Cardiac muscle cell (in vitro differentiated cells and primary cell): Measurements from ENCODE around the gene PRKCA. TPM values are rescaled to one million over a fixed set of nuclear protein-coding genes. Genes with fewer than 3 reads are reported as not detected.

Experiments used
- DNase-seq, 2 donors: peaks; one replicate each; pipeline versions ENCODE4 v3.0.0 to v3.0.0-alpha.2; 2010 to 2017; ENCODE audit warnings: low read depth in 1 of 2, low spot score in 1 of 2
- H3K27ac ChIP-seq: fragments of 200-600 bp; sonication (generic); 2 replicates; pipeline ENCODE4 v1.5.1; 2016
- H3K27me3 ChIP-seq: fragments of 200-600 bp; sonication (generic); 2 replicates; pipeline ENCODE4 v1.6.0; 2016; ENCODE audit warnings: control low read depth
- H3K36me3 ChIP-seq: fragments of 200-600 bp; sonication (generic); 2 replicates; pipeline ENCODE4 v1.5.1; 2016; ENCODE audit warnings: control low read depth
- H3K4me1 ChIP-seq: fragments of 200-600 bp; sonication (generic); 2 replicates; pipeline ENCODE4 v1.8.1; 2017; ENCODE audit warnings: low read depth, mild to moderate bottlenecking, mixed run types
- H3K4me3 ChIP-seq: fragments of 200-600 bp; sonication (generic); 2 replicates; pipeline ENCODE4 v1.5.1; 2016; ENCODE audit warnings: mild to moderate bottlenecking
- H3K9me3 ChIP-seq: fragments of 200-600 bp; sonication (generic); 2 replicates; pipeline ENCODE4 v1.5.1; 2017; ENCODE audit warnings: low read depth, mild to moderate bottlenecking, control low read depth
- polyA plus RNA-seq: library from polyadenylated mRNA; unstranded; fragments of >200 nt; fragmentation: Nextera tagmentation; extraction: Ambion mirVana; gene quantifications from 2 replicates; pipeline ENCODE4 v1.2.1, GENCODE V29; 2016
- total RNA-seq: library from RNA; depleted of rRNA; stranded (reverse); fragments of >200 nt; gene quantifications from 2 replicates; pipeline ENCODE4 v1.2.3, GENCODE V29; 2016
- TF ChIP-seq, protein P1 (sequence below): IDR thresholded peaks from 2 replicates; pipeline ENCODE4 v1.5.1; 2012; ENCODE audit warnings: low read depth, mild to moderate bottlenecking, low read length

Gene PRKCA
- total and polyA plus RNA-seq, 2 experiments from 2014 or later = 3.1 to 10.3 TPM

- peaks cover 5% of the 10 kb centered on the region for H3K4me1 ChIP-seq
- H3K27me3 ChIP-seq = no peaks in the 10 kb centered on the region
- DNase-seq = no peak
- TF ChIP-seq, protein P1, sequence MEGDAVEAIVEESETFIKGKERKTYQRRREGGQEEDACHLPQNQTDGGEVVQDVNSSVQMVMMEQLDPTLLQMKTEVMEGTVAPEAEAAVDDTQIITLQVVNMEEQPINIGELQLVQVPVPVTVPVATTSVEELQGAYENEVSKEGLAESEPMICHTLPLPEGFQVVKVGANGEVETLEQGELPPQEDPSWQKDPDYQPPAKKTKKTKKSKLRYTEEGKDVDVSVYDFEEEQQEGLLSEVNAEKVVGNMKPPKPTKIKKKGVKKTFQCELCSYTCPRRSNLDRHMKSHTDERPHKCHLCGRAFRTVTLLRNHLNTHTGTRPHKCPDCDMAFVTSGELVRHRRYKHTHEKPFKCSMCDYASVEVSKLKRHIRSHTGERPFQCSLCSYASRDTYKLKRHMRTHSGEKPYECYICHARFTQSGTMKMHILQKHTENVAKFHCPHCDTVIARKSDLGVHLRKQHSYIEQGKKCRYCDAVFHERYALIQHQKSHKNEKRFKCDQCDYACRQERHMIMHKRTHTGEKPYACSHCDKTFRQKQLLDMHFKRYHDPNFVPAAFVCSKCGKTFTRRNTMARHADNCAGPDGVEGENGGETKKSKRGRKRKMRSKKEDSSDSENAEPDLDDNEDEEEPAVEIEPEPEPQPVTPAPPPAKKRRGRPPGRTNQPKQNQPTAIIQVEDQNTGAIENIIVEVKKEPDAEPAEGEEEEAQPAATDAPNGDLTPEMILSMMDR = no peak
- no peaks in the 10 kb centered on the region for H3K9me3 ChIP-seq
- no peak overlapping the region for H3K4me3 ChIP-seq
- H3K36me3 ChIP-seq = no peaks in the 10 kb centered on the region
- H3K27ac ChIP-seq = no peak overlapping the region
Measured at GRCh38 chr17:66570447-66571195, 268.2 kb downstream of the PRKCA start.

- DNase-seq = no peak
- no peak overlapping the region for H3K27ac ChIP-seq
- TF ChIP-seq, protein P1 = no peak
- H3K4me1 ChIP-seq = peaks cover 5% of the 10 kb centered on the region
- no peak overlapping the region for H3K4me3 ChIP-seq
- no peaks in the 10 kb centered on the region for H3K36me3 ChIP-seq
- no peaks in the 10 kb centered on the region for H3K9me3 ChIP-seq
- H3K27me3 ChIP-seq = no peaks in the 10 kb centered on the region
Measured at GRCh38 chr17:66571745-66572144, 269.3 kb downstream of the PRKCA start.

- Histone ChIP-seq H3K27me3 (no peaks in the 10 kb centered on the region), H3K4me1 (peaks cover 5% of the 10 kb centered on the region), H3K4me3 (no peak overlapping the region), H3K9me3 (no peaks in the 10 kb centered on the region), H3K36me3 (no peaks in the 10 kb centered on the region), H3K27ac (no peak overlapping the region)
- TF ChIP-seq, protein P1 = no peak
- no peak for DNase-seq
Measured at GRCh38 chr17:66573078-66573477, 270.7 kb downstream of the PRKCA start.

DNA sequence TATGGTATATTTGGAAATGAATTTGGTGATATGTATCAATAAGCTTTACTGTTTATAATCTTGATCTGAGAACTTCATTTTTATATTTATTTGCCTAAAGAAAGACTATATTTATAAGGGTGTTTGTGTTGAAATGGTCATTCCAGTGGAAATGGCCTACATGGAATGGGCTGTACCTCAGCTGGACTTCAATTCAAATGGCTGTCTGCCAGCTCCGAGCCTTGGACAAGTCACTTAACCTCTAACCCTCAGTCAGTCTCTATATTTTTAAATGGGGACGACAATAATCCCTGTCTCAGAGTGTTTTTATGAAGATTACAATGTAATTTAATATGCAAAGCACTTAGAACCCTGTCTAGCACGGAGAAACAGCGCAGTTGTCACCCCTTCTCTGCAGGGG lies 271.7 kb downstream of the PRKCA start:
- H3K36me3 ChIP-seq = no peaks in the 10 kb centered on the region
- H3K27ac ChIP-seq = no peak overlapping the region
- TF ChIP-seq, protein P1 = no peak
- no peak for DNase-seq
- no peak overlapping the region for H3K4me3 ChIP-seq
- H3K4me1 ChIP-seq = peaks cover 11% of the 10 kb centered on the region
- H3K9me3 ChIP-seq = no peaks in the 10 kb centered on the region
- no peaks in the 10 kb centered on the region for H3K27me3 ChIP-seq

DNA sequence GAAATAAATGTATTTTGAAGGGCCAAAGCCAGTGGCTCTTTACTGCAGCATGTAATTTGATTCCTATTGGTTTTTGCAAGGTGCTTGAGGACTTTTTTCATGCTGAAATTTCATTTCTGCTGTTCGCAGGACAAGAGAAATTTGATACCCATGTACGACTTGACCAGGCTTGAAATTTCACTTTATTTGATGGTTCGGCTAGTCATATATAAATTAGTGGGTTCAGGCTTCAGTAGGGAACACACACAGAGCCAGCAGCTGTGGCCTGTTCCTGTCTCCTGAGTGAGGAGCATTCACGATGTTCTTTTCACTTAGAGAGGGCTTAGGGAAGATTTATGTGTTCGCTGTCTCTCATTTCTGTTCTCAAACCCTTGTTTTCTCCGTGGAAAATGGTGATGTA lies 274.1 kb downstream of the PRKCA start:
- DNase-seq = no peak
- TF ChIP-seq, protein P1 = no peak
- no peak overlapping the region for H3K27ac ChIP-seq
- no peaks in the 10 kb centered on the region for H3K9me3 ChIP-seq
- H3K4me1 ChIP-seq = peaks cover 30% of the 10 kb centered on the region
- no peak overlapping the region for H3K4me3 ChIP-seq
- H3K27me3 ChIP-seq = no peaks in the 10 kb centered on the region
- no peaks in the 10 kb centered on the region for H3K36me3 ChIP-seq
